SKM-1 (cell line): Measurements from ENCODE around the gene RMRP.
"Not testable (repeated sequence)": the region's sequence is repeated elsewhere in the genome, so short reads cannot be mapped to it uniquely, and the experiment has no call there.

Source experiments
- DNase-seq: peaks from one replicate; lab custom pipeline; 2025; ENCODE audit not compliant: unreplicated experiment; lab: John Stamatoyannopoulos, UW

RMRP gene

GRCh38 chr9:35646153-35646532 is 11.7 kb downstream of the RMRP start:
- DNase-seq = no peak

DNA sequence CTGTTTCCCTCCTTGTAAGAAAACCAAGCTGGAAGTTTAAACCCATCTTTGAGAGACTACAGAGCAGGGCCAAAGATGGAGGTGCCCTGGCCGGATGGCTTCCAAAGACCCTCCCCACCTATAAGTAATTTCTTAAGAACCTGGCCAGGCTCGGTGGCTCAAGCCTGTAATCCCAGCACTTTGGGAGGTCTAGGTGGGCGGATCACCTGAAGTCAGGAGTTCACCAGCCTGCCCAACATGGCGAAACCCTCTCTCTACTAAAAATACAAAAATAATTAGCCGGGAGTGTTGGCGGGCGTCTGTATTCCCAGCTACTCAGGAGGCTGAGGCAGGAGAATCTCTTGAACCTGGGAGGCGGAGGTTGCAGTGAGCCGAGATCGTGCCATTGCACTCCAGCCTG is 12.1 kb downstream of the RMRP start:
- not testable (repeated sequence) for DNase-seq

- DNase-seq = no peak
Measured at GRCh38 chr9:35643046-35643445, 14.8 kb downstream of the RMRP start.

GRCh38 chr9:35641478-35641877 is 16.3 kb downstream of the RMRP start:
- not testable (repeated sequence) for DNase-seq

GRCh38 chr9:35640431-35640830 is 17.4 kb downstream of the RMRP start:
- not testable (repeated sequence) for DNase-seq

GRCh38 chr9:35639631-35640030 is 18.2 kb downstream of the RMRP start:
- no peak for DNase-seq

DNA sequence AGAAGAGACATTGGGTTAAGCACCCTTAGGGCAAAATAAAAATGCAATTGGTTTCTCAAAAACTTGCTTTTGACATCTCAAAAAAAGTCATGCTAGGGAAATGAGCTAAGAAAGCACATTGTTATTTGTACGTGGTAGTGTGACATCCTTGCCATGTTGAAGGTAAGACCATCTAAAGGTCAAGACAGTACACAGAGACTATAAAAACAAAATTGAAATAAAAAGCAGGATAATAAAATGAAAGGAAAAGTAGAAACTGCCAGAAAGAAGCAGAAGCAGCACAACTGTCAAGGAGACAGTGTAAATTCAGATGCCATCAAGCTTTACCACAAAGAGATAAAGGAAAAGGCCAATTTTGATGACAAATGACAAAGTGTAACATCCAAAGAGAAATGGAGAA is 18.6 kb downstream of the RMRP start:
- not testable (repeated sequence) for DNase-seq

- not testable (repeated sequence) for DNase-seq
Measured at GRCh38 chr9:35638751-35639150, 19.1 kb downstream of the RMRP start.

DNA sequence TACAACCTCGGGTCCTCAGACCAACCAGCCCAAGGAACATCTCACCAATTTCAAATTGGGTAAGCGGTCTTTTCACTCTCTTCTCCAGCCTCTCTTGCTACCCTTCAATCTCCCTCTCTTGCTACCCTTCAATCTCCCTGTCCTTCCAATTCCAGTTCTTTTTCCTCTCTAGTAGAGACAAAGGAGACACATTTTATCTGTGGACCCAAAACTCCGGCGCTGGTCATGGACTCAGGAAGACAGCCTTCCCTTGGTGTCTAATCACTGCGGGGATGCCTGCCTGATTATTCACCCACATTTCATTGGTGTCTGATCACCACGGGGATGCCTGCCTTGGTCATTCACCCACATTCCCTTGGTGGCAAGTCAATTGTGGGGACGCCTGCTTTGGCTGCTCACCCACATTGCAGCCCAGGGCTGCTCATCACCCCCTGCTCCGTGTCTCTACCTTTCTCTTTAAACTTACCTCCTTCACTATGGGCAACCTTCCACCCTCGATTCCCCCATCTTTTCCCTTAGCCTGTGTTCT is 20.3 kb downstream of the RMRP start:
- not testable (repeated sequence) for DNase-seq

GRCh38 chr9:35636877-35637246 is 21.0 kb downstream of the RMRP start:
- DNase-seq = not testable (repeated sequence)

DNA sequence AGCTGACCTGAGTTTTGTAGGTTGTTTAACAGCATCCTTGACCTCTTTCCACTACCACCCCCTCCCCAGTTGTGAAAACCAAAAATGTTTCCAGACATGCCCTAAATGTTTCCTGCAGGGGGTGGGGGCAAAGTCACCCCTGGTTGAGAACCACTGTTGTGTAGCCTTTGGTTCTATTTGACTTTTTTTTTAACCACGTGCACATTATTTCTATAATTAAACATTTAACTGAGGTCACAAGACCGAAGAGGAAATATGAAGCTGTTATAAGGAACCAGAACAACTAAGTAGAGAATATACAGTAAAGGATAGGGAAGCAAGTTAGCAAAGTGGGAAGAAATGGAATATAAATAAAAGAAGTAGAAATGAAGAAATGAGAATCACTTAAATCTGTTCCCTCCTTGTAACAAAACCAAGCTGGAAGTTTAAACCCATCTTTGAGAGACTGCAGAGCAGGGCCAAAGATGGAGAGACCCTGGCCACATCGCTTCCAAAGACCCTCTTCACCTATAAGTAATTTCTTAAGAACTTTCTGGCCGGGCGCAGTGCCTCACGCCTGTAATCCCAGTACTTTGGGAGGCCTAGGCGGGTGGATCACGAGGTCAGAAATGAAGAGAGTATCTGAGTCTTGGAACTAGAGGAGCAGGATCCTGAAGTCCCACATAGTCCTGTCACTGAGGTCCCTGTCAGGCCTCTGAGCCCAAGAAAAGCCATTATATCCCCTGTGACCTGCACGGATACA is 21.5 kb downstream of the RMRP start:
- no peak for DNase-seq

- no peak for DNase-seq
Measured at GRCh38 chr9:35635730-35636129, 22.1 kb downstream of the RMRP start.

GRCh38 chr9:35629597-35629996 is 28.2 kb downstream of the RMRP start:
- no peak for DNase-seq

DNA sequence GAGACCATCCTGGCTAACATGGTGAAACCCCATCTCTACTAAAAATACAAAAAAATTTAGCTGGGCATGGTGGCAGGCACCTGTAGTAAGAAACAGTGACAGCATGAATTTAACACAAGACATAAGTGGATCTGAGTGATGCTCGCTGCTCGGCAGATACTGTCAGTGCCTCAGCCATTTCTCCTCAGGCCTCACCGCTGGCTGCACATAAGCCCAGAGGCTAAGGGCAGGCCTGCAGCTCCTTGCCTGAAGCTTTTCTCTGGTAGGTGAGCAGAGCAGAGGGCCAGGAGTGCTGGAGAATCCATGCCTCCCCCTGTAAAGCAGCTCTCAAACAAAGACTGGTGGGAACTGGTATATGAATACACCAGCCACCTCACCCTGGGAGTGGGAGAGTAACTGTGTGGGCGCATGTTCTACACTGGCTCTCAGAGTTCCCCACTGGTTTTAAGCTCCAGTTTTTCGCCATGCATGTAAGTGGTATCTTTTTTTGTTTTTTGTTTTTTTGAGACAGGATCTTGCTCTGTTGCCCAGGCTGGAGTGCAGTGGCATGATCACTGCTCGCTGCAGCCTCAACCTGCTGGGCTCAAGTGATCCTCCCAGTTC is 29.3 kb downstream of the RMRP start:
- DNase-seq = no peak

DNA sequence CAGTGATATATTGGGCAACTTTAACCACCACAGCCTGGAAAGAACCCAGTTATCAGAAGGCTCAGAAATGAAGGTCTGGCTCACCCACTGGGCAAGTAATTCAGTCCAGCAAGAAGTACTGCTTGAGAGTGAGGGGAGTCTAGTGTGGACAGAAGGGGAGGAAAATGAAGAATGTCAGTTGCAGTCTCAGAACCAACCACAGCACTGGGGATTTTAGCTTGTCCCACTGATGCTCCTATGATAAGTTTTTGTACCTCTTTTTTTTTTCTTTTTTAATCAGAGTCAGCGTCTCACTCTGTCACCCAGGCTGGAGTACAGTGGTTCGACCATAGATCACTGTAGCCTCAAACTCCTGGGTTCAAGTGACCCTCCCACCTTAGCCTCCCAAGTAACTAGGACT is 30.2 kb downstream of the RMRP start:
- DNase-seq = no peak

- DNase-seq = no peak
Measured at GRCh38 chr9:35619800-35620158, 38.0 kb downstream of the RMRP start.

GRCh38 chr9:35618854-35619799 is 38.7 kb downstream of the RMRP start:
- peak; percentile 41 for DNase-seq

DNA sequence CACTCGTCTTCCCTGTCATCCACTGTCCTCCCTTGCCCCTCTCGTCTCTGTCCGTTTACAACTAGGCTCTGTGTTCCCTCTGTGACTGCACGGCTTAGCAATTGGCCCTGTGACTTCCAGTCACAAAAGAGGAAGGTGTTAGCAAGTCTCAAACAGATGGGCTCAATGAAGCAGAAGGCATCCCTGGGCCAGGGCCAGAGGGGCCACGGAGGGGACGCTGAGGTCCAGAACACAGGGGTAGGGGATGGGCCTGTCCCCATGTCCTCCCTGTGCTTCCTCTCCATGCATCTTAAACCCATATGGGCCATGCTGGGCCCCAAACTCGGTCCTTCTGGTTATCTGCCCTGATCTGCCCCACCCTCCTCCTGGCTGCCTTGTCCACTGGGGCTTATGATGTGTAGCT is 39.5 kb downstream of the RMRP start, which contains the start of gene CD72:
Gene CD72 (minus strand): TSS at position 89 of the 403 bp plus-strand sequence. CDS start 110 bp downstream, outside the sequence.
- peak; percentile 39 for DNase-seq

DNA sequence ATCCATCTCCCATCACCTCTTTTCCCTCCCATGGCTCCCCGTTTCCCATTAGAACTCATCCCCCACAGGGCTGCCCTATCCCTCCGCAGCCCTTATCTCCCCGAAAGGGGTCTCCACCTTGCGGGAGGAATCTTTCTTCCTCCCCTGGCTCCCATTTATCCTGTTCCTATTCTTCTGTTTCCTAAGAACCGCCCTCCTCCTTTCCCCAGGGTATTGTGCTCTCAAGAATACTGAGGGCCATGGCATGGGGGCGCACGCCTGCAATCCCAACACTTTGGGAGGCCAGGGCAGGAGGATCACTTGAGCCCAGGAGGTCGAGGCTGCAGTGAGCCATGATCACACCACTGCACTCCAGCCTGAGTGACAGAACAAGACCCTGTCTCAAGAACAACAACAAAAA is 40.3 kb downstream of the RMRP start:
- DNase-seq = no peak

GRCh38 chr9:35616681-35617459 is 40.9 kb downstream of the RMRP start:
- no peak for DNase-seq
